ENCODE results near the gene CPLANE2.

CPLANE2 gene

GRCh38 chr1:16241221-16241708, 4.3 kb upstream of the CPLANE2 start:
- Histone ChIP-seq H3K27ac (replicated peaks) (no peak overlapping the region), H3K27me3 (ENCODE audit: insufficient read depth, poor library complexity, severe bottlenecking) (no peaks in the 10 kb centered on the region), H3K4me3 (replicated peaks; ENCODE audit: insufficient read depth, low read length) (no peak overlapping the region)
- no peak for TF ChIP-seq GABPA (IDR thresholded peaks at IDR 0.05; ENCODE audit: low read depth)
- TF ChIP-seq CTCF (IDR thresholded peaks at IDR 0.05; ENCODE audit: insufficient read depth, low read length) = no peak
- TF ChIP-seq REST (IDR thresholded peaks at IDR 0.05; ENCODE audit: insufficient replicate concordance, low read depth) = no peak
- no peak for TF ChIP-seq SPI1 (IDR thresholded peaks at IDR 0.05; ENCODE audit: borderline replicate concordance, low read depth)
- no peak for TF ChIP-seq POLR2AphosphoS5 (IDR thresholded peaks at IDR 0.05; ENCODE audit: low read depth)
- DNase-seq (ENCODE audit: low read depth in 1 of 2, low spot score in 1 of 2) = no peak

- H3K27me3 ChIP-seq (ENCODE audit: insufficient read depth, poor library complexity, severe bottlenecking) = no peaks in the 10 kb centered on the region
- DNase-seq (ENCODE audit: low read depth in 1 of 2, low spot score in 1 of 2) = no peak
- TF ChIP-seq POLR2AphosphoS5 (IDR thresholded peaks at IDR 0.05; ENCODE audit: low read depth) = no peak
- no peak overlapping the region for H3K4me3 ChIP-seq (replicated peaks; ENCODE audit: insufficient read depth, low read length)
- H3K27ac ChIP-seq (replicated peaks) = no peak overlapping the region
Observed at GRCh38 chr1:16239972-16240491, 3.0 kb upstream of the CPLANE2 start.

- H3K4me3 ChIP-seq (replicated peaks; ENCODE audit: insufficient read depth, low read length) = peak overlapping the region; percentile 68
- no peak for DNase-seq (ENCODE audit: low read depth in 1 of 2, low spot score in 1 of 2)
- H3K27ac ChIP-seq (replicated peaks) = peak overlapping the region; percentile 58
- no peaks in the 10 kb centered on the region for H3K27me3 ChIP-seq (ENCODE audit: insufficient read depth, poor library complexity, severe bottlenecking)
- TF ChIP-seq SPI1 (IDR thresholded peaks at IDR 0.05; ENCODE audit: borderline replicate concordance, low read depth) (no peak), POLR2AphosphoS5 (IDR thresholded peaks at IDR 0.05; ENCODE audit: low read depth) (no peak), CTCF (IDR thresholded peaks at IDR 0.05; ENCODE audit: insufficient read depth, low read length) (no peak), REST (IDR thresholded peaks at IDR 0.05; ENCODE audit: insufficient replicate concordance, low read depth) (no peak), GABPA (IDR thresholded peaks at IDR 0.05; ENCODE audit: low read depth) (no peak)
Observed at GRCh38 chr1:16237343-16237830, 404 bp upstream of the CPLANE2 start.

- no peak for TF ChIP-seq POLR2AphosphoS5 (IDR thresholded peaks at IDR 0.05; ENCODE audit: low read depth)
- TF ChIP-seq SPI1 (IDR thresholded peaks at IDR 0.05; ENCODE audit: borderline replicate concordance, low read depth) = no peak
- TF ChIP-seq CTCF (IDR thresholded peaks at IDR 0.05; ENCODE audit: insufficient read depth, low read length) = peak; percentile 24
- TF ChIP-seq GABPA (IDR thresholded peaks at IDR 0.05; ENCODE audit: low read depth) = no peak
- TF ChIP-seq REST (IDR thresholded peaks at IDR 0.05; ENCODE audit: insufficient replicate concordance, low read depth) = no peak
- no peak overlapping the region; the same call in 1 of the 2 replicates for H3K27ac ChIP-seq (replicated peaks)
- peak in 1 of 2 experiments; percentile 67 for DNase-seq (ENCODE audit: low read depth in 1 of 2, low spot score in 1 of 2)
- H3K27me3 ChIP-seq (ENCODE audit: insufficient read depth, poor library complexity, severe bottlenecking) = no peaks in the 10 kb centered on the region
- H3K4me3 ChIP-seq (replicated peaks; ENCODE audit: insufficient read depth, low read length) = peak overlapping the region; percentile 68
Observed at GRCh38 chr1:16235944-16236510, 956 bp downstream of the CPLANE2 start.
